SK-N-SH (cell line): ENCODE measurements around the gene MLLT1. TPM values are rescaled to one million over a fixed set of nuclear protein-coding genes. Genes with fewer than 3 reads are reported as not detected.

Experiments used
- CTCF ChIA-PET: fragments of 300-600, 350-600 bp; formaldehyde crosslinking; extraction: SDS; loops from one replicate; lab custom pipeline; 2021; lab: Yijun Ruan, JAX
- POLR2A ChIA-PET: fragments of 350-600 bp; sonication (Branson Sonifier 250); formaldehyde crosslinking; extraction: SDS; loops from one replicate; lab custom pipeline; 2020; ENCODE audit warnings: antibody characterized with exemption, inconsistent platforms; lab: Yijun Ruan, JAX
- DNase-seq: peaks from one replicate; pipeline ENCODE4 v3.0.0; 2012
- H2AFZ ChIP-seq: fragments of 200-600 bp; sonication (generic); 2 replicates; pipeline ENCODE4 v1.8.1; 2016; ENCODE audit warnings: antibody characterized with exemption, mild to moderate bottlenecking, low read depth
- H3F3A ChIP-seq: fragments of 200-600 bp; sonication (generic); replicated peaks from 2 replicates; pipeline ENCODE3; 2016; ENCODE audit warnings: antibody characterized with exemption, mild to moderate bottlenecking; ENCODE audit not compliant: insufficient read depth
- H3K27ac ChIP-seq, 2 experiments: fragments of 200-500 bp in 1 of 2; fragments of 200-600 bp in 1 of 2; sonication (Bioruptor generic) in 1 of 2; sonication (generic), shearing (Covaris generic) in 1 of 2; 2 replicates each; pipeline versions ENCODE4 v1.5.1 to v1.6.1; 2014 to 2016; ENCODE audit warnings: low read depth in 2 of 2, inconsistent platforms in 1 of 2, low read length in 1 of 2, mild to moderate bottlenecking in 1 of 2, mixed read lengths in 1 of 2
- H3K27me3 ChIP-seq: fragments of 200-600 bp; sonication (generic), shearing (Covaris generic); 2 replicates; pipeline ENCODE4 v1.6.1; 2016; ENCODE audit warnings: mixed run types; ENCODE audit not compliant: insufficient read depth
- H3K36me3 ChIP-seq, 2 experiments: fragments of 200-500 bp in 1 of 2; fragments of 200-600 bp in 1 of 2; sonication (Bioruptor generic) in 1 of 2; sonication (generic) in 1 of 2; replicated peaks in 1 of 2; 2 replicates each; pipeline versions ENCODE3 to v1.5.1; 2014 to 2016; ENCODE audit warnings: low read length in 1 of 2, mild to moderate bottlenecking in 1 of 2; ENCODE audit not compliant: insufficient read depth in 2 of 2, control insufficient read depth in 1 of 2
- H3K4me1 ChIP-seq, 2 experiments: fragments of 200-500 bp in 1 of 2; fragments of 200-600 bp in 1 of 2; sonication (Bioruptor generic) in 1 of 2; sonication (generic), shearing (Covaris generic) in 1 of 2; 2 replicates each; pipeline versions ENCODE4 v1.5.1 to v1.6.1; 2014 to 2016; ENCODE audit warnings: low read depth in 1 of 2, low read length in 1 of 2, mixed run types in 1 of 2; ENCODE audit not compliant: insufficient read depth in 2 of 2, control insufficient read depth in 1 of 2
- H3K4me2 ChIP-seq: fragments of 200-600 bp; sonication (generic), shearing (Covaris generic); 2 replicates; pipeline ENCODE4 v1.6.1; 2017; ENCODE audit warnings: mixed run types
- H3K4me3 ChIP-seq, 2 experiments: fragments of 200-500 bp in 1 of 2; fragments of 200-600 bp in 1 of 2; sonication (Bioruptor generic) in 1 of 2; sonication (generic), shearing (Covaris generic) in 1 of 2; 2 replicates each; pipeline versions ENCODE4 v1.5.1 to v1.8.1; 2014 to 2016; ENCODE audit warnings: low read depth in 2 of 2, inconsistent platforms in 1 of 2, low read length in 1 of 2, mild to moderate bottlenecking in 1 of 2, mixed read lengths in 1 of 2, moderate library complexity in 1 of 2
- H3K79me2 ChIP-seq: fragments of 200-600 bp; sonication (generic); 2 replicates; pipeline ENCODE4 v1.8.1; 2017; ENCODE audit warnings: mild to moderate bottlenecking; ENCODE audit not compliant: insufficient read depth
- H3K9ac ChIP-seq: fragments of 200-600 bp; sonication (generic); 2 replicates; pipeline ENCODE4 v1.6.1; 2017; ENCODE audit warnings: mixed run types
- H3K9me2 ChIP-seq: fragments of 200-600 bp; sonication (generic); 2 replicates; pipeline ENCODE4 v1.6.1; 2017; ENCODE audit warnings: mixed run types
- H3K9me3 ChIP-seq: fragments of 200-600 bp; sonication (generic); 2 replicates; pipeline ENCODE4 v1.6.1; 2017; ENCODE audit warnings: mixed run types, mild to moderate bottlenecking, moderate library complexity
- H4K20me1 ChIP-seq: fragments of 200-600 bp; sonication (generic); 2 replicates; pipeline ENCODE4 v1.6.1; 2017; ENCODE audit warnings: mild to moderate bottlenecking, mixed run types; ENCODE audit not compliant: insufficient read depth
- ELF1 ChIP-seq: IDR thresholded peaks from 2 replicates; pipeline ENCODE4 v1.4.0; 2012
- EP300 ChIP-seq, 2 experiments: IDR thresholded peaks; 2 replicates each; pipeline versions ENCODE4 v1.4.0 to v1.6.1; 2012; ENCODE audit warnings: borderline replicate concordance in 1 of 2, low read depth in 1 of 2, low read length in 1 of 2
- FOXM1 ChIP-seq: IDR thresholded peaks from 2 replicates; pipeline ENCODE4 v1.4.0; 2012; ENCODE audit warnings: low read depth, mild to moderate bottlenecking
- JUND ChIP-seq: IDR thresholded peaks from 2 replicates; pipeline ENCODE4 v1.4.0; 2012
- MEF2A ChIP-seq: IDR thresholded peaks from 2 replicates; pipeline ENCODE4 v1.4.0; 2012; ENCODE audit warnings: low read depth, borderline replicate concordance
- NFIC ChIP-seq: IDR thresholded peaks from 2 replicates; pipeline ENCODE4 v1.4.0; 2012; ENCODE audit warnings: borderline replicate concordance
- POLR2AphosphoS5 ChIP-seq: IDR thresholded peaks from 2 replicates; pipeline ENCODE4 v1.6.1; 2012; ENCODE audit warnings: low read depth, low read length
- SIN3A ChIP-seq: IDR thresholded peaks from 2 replicates; pipeline ENCODE4 v1.6.1; 2012; ENCODE audit warnings: low read depth, mild to moderate bottlenecking, low read length, moderate library complexity, borderline replicate concordance
- TCF12 ChIP-seq: IDR thresholded peaks from 2 replicates; pipeline ENCODE4 v1.4.0; 2012
- WGBS: methylation state at CpG from one replicate; pipeline ENCODE4 v1.1.6; 2017; ENCODE audit warnings: low lambda C conversion rate; 5-methylcytosine and 5-hydroxymethylcytosine counted together
- polyA plus RNA-seq, 3 experiments: library from polyadenylated mRNA; depleted of rRNA; stranded (reverse); fragments of >200 nt; gene quantifications; 2 replicates each; pipeline ENCODE4 v1.2.3, GENCODE V29; 2012
- TF ChIP-seq, protein P1 (sequence below): IDR thresholded peaks from 2 replicates; pipeline ENCODE4 v1.4.0; 2012; ENCODE audit warnings: low read depth, borderline replicate concordance
- TF ChIP-seq, protein P2 (sequence below): IDR thresholded peaks from 2 replicates; pipeline ENCODE4 v1.6.1; 2012; ENCODE audit warnings: mild to moderate bottlenecking, low read depth, low read length, moderate library complexity
- TF ChIP-seq, protein P3 (sequence below): IDR thresholded peaks from 2 replicates; pipeline ENCODE4; 2012

Gene MLLT1
- polyA plus RNA-seq, 1 of the 3 experiments (the other 2 are of a cell fraction), result 19.0 TPM

DNA sequence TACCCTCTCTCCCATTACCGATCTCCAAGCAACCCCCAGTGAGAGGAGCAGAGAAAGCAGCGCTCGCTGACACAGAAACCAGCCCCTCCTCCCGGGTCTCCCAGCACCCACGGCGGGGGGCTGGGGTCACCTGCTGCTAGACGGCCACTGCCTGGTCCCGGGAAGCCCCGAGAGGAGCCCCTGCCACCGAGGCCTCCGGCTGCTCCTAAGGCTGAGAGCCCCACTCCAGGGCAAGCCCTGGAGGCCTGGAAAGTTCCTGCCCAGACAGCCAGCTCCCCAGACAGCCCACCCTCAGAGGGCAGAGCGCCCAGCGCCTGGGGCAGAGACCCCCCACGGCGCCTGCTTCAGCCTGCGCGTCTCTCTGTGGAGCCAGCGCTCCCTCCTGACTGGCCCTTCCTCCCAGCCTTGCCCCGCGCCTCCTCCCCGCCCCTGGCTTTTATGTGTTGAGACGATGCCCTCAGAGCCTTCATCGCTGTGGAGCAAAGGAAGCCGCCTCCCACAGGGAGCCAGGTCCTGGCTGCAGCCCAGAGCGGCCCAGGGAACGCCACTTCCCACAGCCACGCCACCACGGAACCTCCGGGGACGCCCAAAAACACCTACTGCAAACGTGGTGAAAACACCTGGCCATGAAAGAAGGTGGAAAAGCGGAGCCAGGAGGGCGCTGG is 51.1 kb downstream of the MLLT1 start:
- H4K20me1 ChIP-seq, result peaks cover 38% of the 10 kb centered on the region

DNA sequence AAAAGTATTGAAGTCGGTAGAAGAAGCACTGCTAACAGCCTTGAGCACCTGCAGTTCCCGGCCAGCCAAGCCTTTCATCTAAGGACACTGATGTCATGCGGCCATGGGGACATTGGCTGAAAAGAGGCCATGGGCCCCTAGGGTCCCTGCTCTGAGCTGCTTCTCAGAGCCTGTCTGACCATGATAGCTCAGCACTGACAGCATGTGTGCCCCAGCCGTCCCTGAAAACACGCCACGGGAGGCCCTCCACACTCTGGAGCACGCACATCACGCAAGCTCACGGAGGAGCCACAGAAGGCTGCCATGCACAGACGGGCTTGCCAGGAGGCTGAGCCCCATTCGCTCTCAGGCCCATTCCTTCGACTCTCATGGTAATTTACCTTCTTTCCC is 51.8 kb downstream of the MLLT1 start:
- Histone ChIP-seq H3K27me3 (no peaks in the 10 kb centered on the region), H3K79me2 (peaks cover 39% of the 10 kb centered on the region; the same call in 1 of the 2 replicates), H3K4me1 (peaks cover 2 to 4% of the 10 kb centered on the region in 2 experiments; a peak in 1 of 4 replicates), H3K4me2 (no peak overlapping the region), H3K4me3 (no peak overlapping the region), H3F3A (no peaks in the 10 kb centered on the region), H3K36me3 (peaks cover 0 to 22% of the 10 kb centered on the region in 2 experiments), H3K27ac (no peak overlapping the region; a peak in 1 of 4 replicates), H2AFZ (no peak overlapping the region), H4K20me1 (peaks cover 30% of the 10 kb centered on the region), H3K9ac (no peak overlapping the region), H3K9me3 (no peaks in the 10 kb centered on the region), H3K9me2 (no peaks in the 10 kb centered on the region)
- TF ChIP-seq POLR2AphosphoS5 (no peak), FOXM1 (no peak), ELF1 (no peak), NFIC (no peak)
- TF ChIP-seq, protein P1, sequence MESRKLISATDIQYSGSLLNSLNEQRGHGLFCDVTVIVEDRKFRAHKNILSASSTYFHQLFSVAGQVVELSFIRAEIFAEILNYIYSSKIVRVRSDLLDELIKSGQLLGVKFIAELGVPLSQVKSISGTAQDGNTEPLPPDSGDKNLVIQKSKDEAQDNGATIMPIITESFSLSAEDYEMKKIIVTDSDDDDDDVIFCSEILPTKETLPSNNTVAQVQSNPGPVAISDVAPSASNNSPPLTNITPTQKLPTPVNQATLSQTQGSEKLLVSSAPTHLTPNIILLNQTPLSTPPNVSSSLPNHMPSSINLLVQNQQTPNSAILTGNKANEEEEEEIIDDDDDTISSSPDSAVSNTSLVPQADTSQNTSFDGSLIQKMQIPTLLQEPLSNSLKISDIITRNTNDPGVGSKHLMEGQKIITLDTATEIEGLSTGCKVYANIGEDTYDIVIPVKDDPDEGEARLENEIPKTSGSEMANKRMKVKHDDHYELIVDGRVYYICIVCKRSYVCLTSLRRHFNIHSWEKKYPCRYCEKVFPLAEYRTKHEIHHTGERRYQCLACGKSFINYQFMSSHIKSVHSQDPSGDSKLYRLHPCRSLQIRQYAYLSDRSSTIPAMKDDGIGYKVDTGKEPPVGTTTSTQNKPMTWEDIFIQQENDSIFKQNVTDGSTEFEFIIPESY, result no peak
- no peak for DNase-seq
- ChIA-PET POLR2A (no interaction called here), CTCF (interaction anchor here (2.6 kb wide), 1 partner anchor 10 kb away, joined by 19 read pairs; no protein-coding TSS in a partner anchor)
- 95% methylated on average over 9 of the region's 12 CpGs for WGBS

More for the DNA sequence above, 51.1 kb downstream of the MLLT1 start:
- POLR2A ChIA-PET, result no interaction called here
- TF ChIP-seq JUND (no peak), TCF12 (no peak), SIN3A (no peak), MEF2A (no peak), EP300 (IDR thresholded peaks at IDR 0.05; ENCODE audit: borderline replicate concordance in 1 of 2, low read depth in 1 of 2, low read length in 1 of 2) (no peak)
- TF ChIP-seq, protein P2, sequence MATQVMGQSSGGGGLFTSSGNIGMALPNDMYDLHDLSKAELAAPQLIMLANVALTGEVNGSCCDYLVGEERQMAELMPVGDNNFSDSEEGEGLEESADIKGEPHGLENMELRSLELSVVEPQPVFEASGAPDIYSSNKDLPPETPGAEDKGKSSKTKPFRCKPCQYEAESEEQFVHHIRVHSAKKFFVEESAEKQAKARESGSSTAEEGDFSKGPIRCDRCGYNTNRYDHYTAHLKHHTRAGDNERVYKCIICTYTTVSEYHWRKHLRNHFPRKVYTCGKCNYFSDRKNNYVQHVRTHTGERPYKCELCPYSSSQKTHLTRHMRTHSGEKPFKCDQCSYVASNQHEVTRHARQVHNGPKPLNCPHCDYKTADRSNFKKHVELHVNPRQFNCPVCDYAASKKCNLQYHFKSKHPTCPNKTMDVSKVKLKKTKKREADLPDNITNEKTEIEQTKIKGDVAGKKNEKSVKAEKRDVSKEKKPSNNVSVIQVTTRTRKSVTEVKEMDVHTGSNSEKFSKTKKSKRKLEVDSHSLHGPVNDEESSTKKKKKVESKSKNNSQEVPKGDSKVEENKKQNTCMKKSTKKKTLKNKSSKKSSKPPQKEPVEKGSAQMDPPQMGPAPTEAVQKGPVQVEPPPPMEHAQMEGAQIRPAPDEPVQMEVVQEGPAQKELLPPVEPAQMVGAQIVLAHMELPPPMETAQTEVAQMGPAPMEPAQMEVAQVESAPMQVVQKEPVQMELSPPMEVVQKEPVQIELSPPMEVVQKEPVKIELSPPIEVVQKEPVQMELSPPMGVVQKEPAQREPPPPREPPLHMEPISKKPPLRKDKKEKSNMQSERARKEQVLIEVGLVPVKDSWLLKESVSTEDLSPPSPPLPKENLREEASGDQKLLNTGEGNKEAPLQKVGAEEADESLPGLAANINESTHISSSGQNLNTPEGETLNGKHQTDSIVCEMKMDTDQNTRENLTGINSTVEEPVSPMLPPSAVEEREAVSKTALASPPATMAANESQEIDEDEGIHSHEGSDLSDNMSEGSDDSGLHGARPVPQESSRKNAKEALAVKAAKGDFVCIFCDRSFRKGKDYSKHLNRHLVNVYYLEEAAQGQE, result no peak
- TF ChIP-seq, protein P3, sequence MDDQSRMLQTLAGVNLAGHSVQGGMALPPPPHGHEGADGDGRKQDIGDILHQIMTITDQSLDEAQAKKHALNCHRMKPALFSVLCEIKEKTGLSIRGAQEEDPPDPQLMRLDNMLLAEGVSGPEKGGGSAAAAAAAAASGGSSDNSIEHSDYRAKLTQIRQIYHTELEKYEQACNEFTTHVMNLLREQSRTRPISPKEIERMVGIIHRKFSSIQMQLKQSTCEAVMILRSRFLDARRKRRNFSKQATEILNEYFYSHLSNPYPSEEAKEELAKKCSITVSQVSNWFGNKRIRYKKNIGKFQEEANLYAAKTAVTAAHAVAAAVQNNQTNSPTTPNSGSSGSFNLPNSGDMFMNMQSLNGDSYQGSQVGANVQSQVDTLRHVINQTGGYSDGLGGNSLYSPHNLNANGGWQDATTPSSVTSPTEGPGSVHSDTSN, result no peak
- no peaks in the 10 kb centered on the region for H3F3A ChIP-seq
- H3K79me2 ChIP-seq, result peaks cover 43% of the 10 kb centered on the region; the same call in 1 of the 2 replicates
- no peak overlapping the region for H3K4me3 ChIP-seq
- 93% methylated on average over 16 of the region's 33 CpGs for WGBS
- DNase-seq, result no peak
- H3K4me1 ChIP-seq, result peaks cover 5 to 7% of the 10 kb centered on the region in 2 experiments; a peak in 1 of 4 replicates
- H3K27me3 ChIP-seq, result no peaks in the 10 kb centered on the region
- no peaks in the 10 kb centered on the region for H3K9me3 ChIP-seq
- H3K36me3 ChIP-seq, result peaks cover 0 to 22% of the 10 kb centered on the region in 2 experiments
- peak overlapping the region in 1 of 2 experiments; percentile 2; a peak in 1 of 4 replicates for H3K27ac ChIP-seq
- no peak overlapping the region for H3K4me2 ChIP-seq
- H3K9ac ChIP-seq, result no peak overlapping the region
- H3K9me2 ChIP-seq, result no peaks in the 10 kb centered on the region
- CTCF ChIA-PET, result interaction anchor here (2.6 kb wide), 1 partner anchor 11 kb away, joined by 19 read pairs; no protein-coding TSS in a partner anchor
- H2AFZ ChIP-seq, result no peak overlapping the region
